Activated naive CD4-positive, alpha-beta T cell treated with Interleukin-2 at 50 U/mL for 16 hours (primary cell): ENCODE results near the gene DRC7.
"Not testable (repeated sequence)": the region's sequence is repeated elsewhere in the genome, so short reads cannot be mapped to it uniquely, and the experiment has no call there.

Experiments
- DNase-seq: peaks from one replicate; pipeline ENCODE4 v3.0.0-alpha.2; 2020

DRC7 gene

GRCh38 chr16:57765160-57765728 is 70.6 kb downstream of the DRC7 start:
- DNase-seq, result no peak

- DNase-seq, result no peak
Measured at GRCh38 chr16:57766714-57767348, 72.2 kb downstream of the DRC7 start.

GRCh38 chr16:57769541-57770145 is 75.0 kb downstream of the DRC7 start:
- no peak for DNase-seq

DNA sequence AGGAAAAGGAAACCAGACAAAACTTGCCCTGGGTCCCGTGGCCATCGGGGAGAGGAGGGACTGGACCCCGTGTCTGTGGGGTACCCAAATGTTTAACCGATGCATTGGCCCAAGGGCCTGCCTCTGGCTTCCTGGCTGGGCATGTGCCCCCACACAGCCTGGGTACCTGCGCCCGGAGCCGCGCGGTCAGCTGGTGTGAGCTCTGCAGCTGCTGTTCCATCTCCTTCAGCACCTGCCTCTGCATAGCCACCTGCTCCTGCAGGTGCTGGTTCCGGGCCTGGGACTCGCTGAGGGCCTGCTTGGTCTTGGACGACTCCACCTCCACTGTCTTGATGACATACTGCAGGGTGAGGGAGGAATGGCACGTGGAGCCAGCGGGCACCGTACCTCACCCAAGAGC is 75.8 kb downstream of the DRC7 start:
- no peak for DNase-seq

DNA sequence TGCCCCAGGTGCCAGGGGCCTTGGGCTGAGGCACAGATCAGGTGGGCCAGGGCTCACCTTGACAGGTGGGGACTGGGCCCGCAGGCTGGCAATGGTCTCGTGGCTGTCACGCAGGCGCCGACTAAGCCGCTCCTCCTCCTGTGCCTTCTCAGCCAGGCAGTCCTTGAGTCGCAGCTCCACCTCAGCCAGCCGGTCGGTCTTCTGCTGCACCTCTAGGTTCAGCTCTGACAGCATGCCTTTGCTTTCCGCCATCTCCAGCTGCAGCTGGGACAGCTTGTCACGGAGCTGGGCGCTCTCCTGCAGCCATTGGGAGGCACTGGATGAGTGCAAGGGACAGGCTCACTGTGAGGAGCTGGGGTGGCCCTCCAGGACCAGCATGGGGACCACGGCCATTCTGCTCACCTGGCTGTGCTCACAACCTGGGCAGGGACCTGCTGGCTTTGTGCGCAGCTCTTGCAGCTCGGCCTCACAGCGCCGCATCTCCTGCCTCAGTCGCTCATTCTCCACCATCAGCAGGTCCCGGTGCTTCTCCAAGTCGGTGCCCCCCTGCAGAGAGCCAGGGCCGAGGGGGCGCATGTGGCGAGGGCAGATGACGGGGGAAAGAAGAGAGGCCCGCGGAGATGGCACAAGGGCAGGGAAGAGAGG is 76.7 kb downstream of the DRC7 start:
- no peak for DNase-seq

GRCh38 chr16:57773019-57773418 is 78.4 kb downstream of the DRC7 start:
- DNase-seq, result no peak

GRCh38 chr16:57773655-57774295 is 79.2 kb downstream of the DRC7 start:
- no peak for DNase-seq

DNA sequence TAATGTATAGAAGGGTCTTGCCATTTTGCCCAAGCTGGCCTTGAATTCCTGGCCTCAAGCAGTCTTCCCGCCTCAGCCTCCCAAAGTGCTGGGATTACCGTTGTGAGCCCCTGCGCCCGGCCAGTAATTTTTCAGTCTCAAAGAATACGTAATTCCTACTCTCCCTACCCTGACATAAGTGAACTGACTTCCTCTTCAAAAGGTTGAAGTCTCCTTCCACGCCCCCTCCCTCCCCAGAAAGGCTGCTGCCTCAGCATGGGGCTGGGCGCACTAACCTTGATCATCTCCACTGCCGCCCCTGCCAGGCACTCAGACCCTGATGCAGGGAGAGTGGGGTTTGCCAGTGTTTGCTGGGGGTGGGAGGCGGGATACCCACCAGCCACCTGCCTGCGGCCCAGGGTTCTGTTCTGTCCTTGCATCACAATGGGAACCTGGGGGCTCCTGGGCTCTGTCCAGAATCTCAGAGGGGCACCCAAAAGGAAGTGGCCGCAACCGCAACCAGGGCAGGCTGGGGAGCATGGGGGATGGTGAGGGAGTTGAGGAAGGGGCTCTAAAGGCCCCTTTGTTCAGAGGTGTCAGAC is 80.2 kb downstream of the DRC7 start:
- no peak for DNase-seq

- no peak for DNase-seq
Measured at GRCh38 chr16:57775661-57776469, 81.3 kb downstream of the DRC7 start.

DNA sequence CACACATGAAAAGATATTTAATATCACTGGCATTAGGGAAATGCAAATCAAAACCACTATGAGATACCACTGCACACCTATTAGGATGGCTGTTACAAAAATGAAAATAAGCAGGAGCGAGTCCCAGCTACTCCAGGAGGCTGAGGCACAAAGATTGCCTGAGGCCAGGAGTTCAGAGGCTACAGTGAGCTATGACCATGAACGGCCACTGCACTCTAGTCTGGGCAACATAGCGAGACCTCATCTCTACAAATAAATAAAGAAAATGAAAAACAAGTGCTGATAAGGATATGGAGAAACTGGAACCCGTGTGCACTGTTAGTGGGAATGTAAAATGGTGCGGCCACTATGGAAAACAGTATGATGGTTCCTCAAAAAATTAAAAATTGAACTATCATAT is 84.1 kb downstream of the DRC7 start:
- no peak for DNase-seq

DNA sequence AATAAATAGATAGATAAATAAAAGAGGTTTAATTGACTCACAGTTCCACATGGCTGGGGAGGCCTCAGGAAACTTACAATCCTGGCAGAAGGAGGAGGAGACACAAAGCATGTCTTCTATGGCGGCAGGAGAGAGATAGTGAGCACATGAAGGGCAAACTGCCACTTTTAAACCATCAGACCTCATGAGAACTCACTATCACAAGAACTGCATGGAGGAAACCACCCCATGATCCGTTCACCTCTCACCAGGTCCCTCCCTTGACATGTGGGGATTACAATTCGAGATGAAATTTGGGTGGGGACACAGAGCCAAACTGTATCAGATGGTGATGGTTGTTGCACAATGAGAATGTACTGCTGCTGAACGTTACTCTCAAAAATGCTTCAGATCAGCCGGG is 85.2 kb downstream of the DRC7 start:
- DNase-seq, result not testable (repeated sequence)

GRCh38 chr16:57781349-57781740 is 86.7 kb downstream of the DRC7 start:
- DNase-seq, result no peak
